Measurements from ENCODE around the gene TUNAR.

GRCh38 chr14:95875831-95876760 is 536 bp upstream of the TUNAR start:
- no peak for TF ChIP-seq POLR2A (IDR thresholded peaks at IDR 0.05; ENCODE audit: low read depth, low read length)
- no peak for TF ChIP-seq POLR2AphosphoS5 (IDR thresholded peaks at IDR 0.05; ENCODE audit: low read depth, low read length)
- TF ChIP-seq TAF1 (IDR thresholded peaks at IDR 0.05; ENCODE audit: low read depth, low read length) = no peak
- no peak for TF ChIP-seq PAX5 (IDR thresholded peaks at IDR 0.05; ENCODE audit: insufficient read depth, low read length, severe bottlenecking)
- TF ChIP-seq SPI1 (IDR thresholded peaks at IDR 0.05; ENCODE audit: low read depth, low read length) = no peak

Data from GM12891 (cell line).